A549 (cell line): ENCODE measurements around the gene FBP2.

ENCODE experiments used
- CEBPB ChIP-seq, 2 experiments: fragments of >200 bp in 1 of 2; sonication (Bioruptor Twin) in 1 of 2; formaldehyde crosslinking in 1 of 2; IDR thresholded peaks; 2 replicates each; pipeline ENCODE4 v1.6.1; 2012 to 2016
- EHMT2 ChIP-seq: fragments of 200-600 bp; sonication (generic); IDR thresholded peaks from 2 replicates; pipeline ENCODE4 v1.6.1; 2016; ENCODE audit warnings: antibody characterized with exemption, low read depth, mild to moderate bottlenecking, moderate library complexity
- KDM1A ChIP-seq: fragments of 200-600 bp; sonication (generic); IDR thresholded peaks from 2 replicates; pipeline ENCODE4 v1.6.1; 2016; ENCODE audit warnings: low read depth, mild to moderate bottlenecking
- POLR2A ChIP-seq: IDR thresholded peaks from 2 replicates; pipeline ENCODE4 v1.6.1; 2012; ENCODE audit warnings: mild to moderate bottlenecking, low read length

DNA sequence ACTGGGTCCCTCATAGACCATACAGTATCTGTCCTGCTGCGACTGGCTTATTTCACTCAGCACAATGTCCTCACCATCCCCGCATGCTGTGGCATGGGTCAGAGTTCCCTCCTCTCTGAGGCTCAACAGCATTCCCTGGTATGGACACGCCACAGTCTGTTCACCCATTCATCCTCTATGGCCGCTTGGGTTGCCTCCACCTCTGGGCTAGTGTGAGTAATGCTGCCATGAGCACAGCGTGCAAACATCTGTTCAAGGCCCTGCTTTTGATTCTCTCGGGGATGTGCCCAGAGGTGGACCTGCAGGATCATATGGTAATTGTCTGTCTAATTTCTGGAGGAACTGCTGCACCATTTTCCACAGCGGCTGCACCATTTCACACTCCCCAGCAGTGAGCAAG lies 5.5 kb upstream of the FBP2 start:
- no peak for TF ChIP-seq KDM1A
- TF ChIP-seq POLR2A, result no peak
- TF ChIP-seq CEBPB (IDR thresholded peaks at IDR 0.05), result no peak
- TF ChIP-seq EHMT2, result no peak
